ENCODE data around the gene ATL1. TPM values are rescaled to one million over a fixed set of nuclear protein-coding genes. Genes with fewer than 3 reads are reported as not detected.

Gene ATL1
- total and polyA plus RNA-seq, 2 of the 13 experiments (the other 11 are each of a cell fraction or from before 2014, with no cell fraction given): 0.60 to 0.65 TPM

GRCh38 chr14:50530794-50531365, 29.1 kb upstream of the ATL1 start:
- peaks cover 55% of the 10 kb centered on the region for H3K4me1 ChIP-seq (ENCODE audit: insufficient read depth, low read length)
- peak overlapping the region; percentile 76 for H3K4me2 ChIP-seq (ENCODE audit: low read depth, low read length)
- H2AFZ ChIP-seq (ENCODE audit: low read length): no peak overlapping the region
- H3K27ac ChIP-seq (ENCODE audit: extremely low read length, insufficient read depth, low read length): no peak overlapping the region
- no peaks in the 10 kb centered on the region; a peak in 1 of 5 replicates for H3K27me3 ChIP-seq (ENCODE audit: control insufficient read depth in 1 of 2, insufficient read depth in 2 of 2, low read length in 2 of 2)
- in situ Hi-C loops (cut with HindIII; ENCODE audit: extremely low pct_ligation_motif_present, low pct_unique_long_range_greater_than_20kb): loop anchor here (25.0 kb wide), 1 partner anchor 669 kb away; the partner anchor contains the start of gene NEMF
- ATAC-seq: no peak
- H3K9me3 ChIP-seq (ENCODE audit: low read length): no peaks in the 10 kb centered on the region
- peaks cover 61% of the 10 kb centered on the region for H3K79me2 ChIP-seq (ENCODE audit: insufficient read depth, low read length)
- no TSS peak for BruUV-seq (replicated peaks)
- peak overlapping the region; percentile 90 for H3K9ac ChIP-seq (ENCODE audit: insufficient read depth, low read depth, low read length)
- TF ChIP-seq KDM5B (CRISPR knock-in tag; IDR thresholded peaks at IDR 0.05; ENCODE audit: borderline replicate concordance) (no peak), TBX3 (IDR thresholded peaks at IDR 0.05; ENCODE audit: borderline replicate concordance) (no peak), E2F5 (CRISPR knock-in tag; conservative IDR thresholded peaks at IDR 0.05) (no peak), NFATC3 (CRISPR knock-in tag; IDR thresholded peaks at IDR 0.05) (no peak), ZFP82 (CRISPR knock-in tag; IDR thresholded peaks at IDR 0.05; ENCODE audit: borderline replicate concordance) (no peak), ZNF431 (CRISPR knock-in tag; IDR thresholded peaks at IDR 0.05; ENCODE audit: borderline replicate concordance, low read depth) (no peak), DMAP1 (CRISPR knock-in tag; IDR thresholded peaks at IDR 0.05) (no peak), KAT7 (CRISPR knock-in tag; IDR thresholded peaks at IDR 0.05; ENCODE audit: borderline replicate concordance) (no peak), TFDP2 (CRISPR knock-in tag; IDR thresholded peaks at IDR 0.05) (no peak)
- peaks cover 14% of the 10 kb centered on the region; the same call in 1 of the 2 replicates for H4K20me1 ChIP-seq (ENCODE audit: insufficient read depth, low read length)
- DNase-seq (ENCODE audit: low spot score): no peak
- no peak for FAIRE-seq
- ChIA-PET POLR2A (no interaction called here), CTCF (ENCODE audit: low intra/inter-chr PET ratio, low total read pairs) (interaction anchor here (2.8 kb wide), 1 partner anchor 210 kb away, joined by 44 read pairs; no protein-coding TSS in a partner anchor)
- WGBS (ENCODE audit: low lambda C conversion rate): 14% methylated on average over 8 of the region's 8 CpGs
- H3K4me3 ChIP-seq (replicated peaks in 1 of 3; ENCODE audit: insufficient read depth in 1 of 3, low read depth in 2 of 3, low read length in 3 of 3): peak overlapping the region; percentile 87 to 91 (median 90)
- intact Hi-C loops (cut with micrococcal nuclease; ENCODE audit: unreplicated experiment): loop anchor here (5.0 kb wide), 4 partner anchors 54 to 669 kb away; partner anchors contain the start of gene SOS2
- H3K36me3 ChIP-seq (replicated peaks in 1 of 2; ENCODE audit: control insufficient read depth in 1 of 2, insufficient read depth in 2 of 2, low read length in 2 of 2): no peaks in the 10 kb centered on the region; a peak in 1 of 5 replicates

Measured in HepG2 (cell line).